Urothelium cell line (cell line): ENCODE data around the gene GLI3.

Experiments
- DNase-seq: peaks from one replicate; pipeline ENCODE4 v3.0.0; 2011; ENCODE audit warnings: low spot score, mixed read lengths
- FAIRE-seq: peaks from 2 replicates; lab custom pipeline; 2011; peaks lifted over from hg19 to GRCh38; lab: Jason Lieb, UNC

Gene GLI3

DNA sequence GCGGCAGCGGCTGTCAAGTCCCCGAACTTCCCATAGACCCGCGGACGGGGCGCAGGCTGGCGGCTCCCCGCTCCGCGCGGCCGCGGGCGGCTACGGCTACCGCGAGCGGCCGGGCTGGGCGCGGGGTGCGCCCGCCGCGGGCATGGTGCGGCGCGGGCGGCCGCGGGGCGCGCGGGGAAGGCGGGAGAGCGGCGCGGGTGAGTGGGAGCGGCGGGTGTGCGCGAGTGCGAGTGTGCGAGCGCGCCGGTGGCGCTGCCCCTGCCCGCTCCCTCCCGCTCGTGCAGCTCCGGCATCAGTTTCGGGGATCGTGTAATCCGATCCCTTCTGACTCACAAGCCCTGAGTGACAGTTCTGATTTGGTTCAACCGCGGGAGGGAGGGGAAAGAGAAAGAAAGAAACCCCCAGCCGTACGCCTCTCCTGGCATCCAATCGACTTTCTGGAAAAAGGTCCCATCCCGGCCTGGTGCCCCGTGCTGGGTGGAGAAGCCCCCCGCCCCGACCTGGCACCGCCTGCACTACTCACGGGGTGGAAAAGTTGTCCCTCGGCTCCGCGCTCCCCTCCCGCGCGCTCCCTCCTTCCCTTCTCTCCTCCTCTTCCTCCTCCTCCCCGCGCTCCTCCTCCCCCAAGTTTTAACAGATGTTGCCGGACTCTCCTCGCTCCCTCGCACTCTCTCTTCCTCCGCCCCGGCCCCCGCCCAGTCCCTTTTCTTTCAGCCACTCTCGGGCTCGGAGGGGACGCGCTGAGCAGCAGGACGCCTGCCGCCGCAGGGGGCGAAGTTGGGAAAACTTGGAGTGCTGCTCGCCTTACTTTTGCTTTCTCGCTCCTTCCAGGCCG is at the start of gene GLI3:
GLI3 (minus strand) TSS at position 234 of the 835 bp plus-strand sequence. CDS start 13,956 bp downstream, outside the sequence.
- DNase-seq: peak; percentile 94
- FAIRE-seq: peak; percentile 97

DNA sequence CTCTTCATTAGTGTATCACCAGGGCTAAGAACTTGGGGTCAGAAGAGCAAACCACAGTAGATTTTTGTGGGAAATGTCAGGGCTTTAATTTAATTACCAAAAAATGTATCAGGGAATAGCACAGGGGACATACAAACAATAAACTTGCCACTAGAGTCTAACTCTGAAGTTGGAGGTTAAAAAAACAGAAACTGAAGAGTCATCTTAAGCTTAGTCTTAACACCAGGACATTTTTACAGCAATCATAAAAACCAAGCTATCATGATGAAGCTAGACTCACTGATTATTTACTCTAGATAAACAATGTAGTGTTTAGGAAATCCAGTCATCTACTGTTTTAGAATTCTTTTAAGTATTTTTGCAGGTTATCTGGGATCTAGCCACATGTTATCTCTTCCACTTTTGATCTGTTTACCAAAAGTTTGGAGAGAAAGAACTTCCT is 48.4 kb upstream of the GLI3 start:
- FAIRE-seq (no peak), DNase-seq (no peak)

DNA sequence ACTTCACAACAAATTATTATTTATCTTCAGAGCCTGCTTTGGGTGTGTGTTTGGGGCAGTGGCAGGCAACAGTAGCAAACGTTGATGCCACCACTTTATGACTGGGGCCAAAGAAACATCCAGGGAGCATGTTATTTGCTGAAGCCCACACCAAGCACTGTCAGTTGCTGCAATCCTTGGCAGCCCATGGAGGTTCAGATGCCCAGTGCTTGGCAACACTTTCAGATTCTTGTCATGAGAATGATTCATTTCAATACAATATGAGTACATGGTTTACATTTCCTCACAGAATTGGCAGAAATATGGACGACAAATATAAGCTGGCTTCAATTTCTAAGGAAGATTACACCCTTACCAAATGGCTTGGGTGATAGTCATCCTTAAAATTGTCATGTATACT is 46.5 kb upstream of the GLI3 start:
- FAIRE-seq (no peak), DNase-seq (no peak)

DNA sequence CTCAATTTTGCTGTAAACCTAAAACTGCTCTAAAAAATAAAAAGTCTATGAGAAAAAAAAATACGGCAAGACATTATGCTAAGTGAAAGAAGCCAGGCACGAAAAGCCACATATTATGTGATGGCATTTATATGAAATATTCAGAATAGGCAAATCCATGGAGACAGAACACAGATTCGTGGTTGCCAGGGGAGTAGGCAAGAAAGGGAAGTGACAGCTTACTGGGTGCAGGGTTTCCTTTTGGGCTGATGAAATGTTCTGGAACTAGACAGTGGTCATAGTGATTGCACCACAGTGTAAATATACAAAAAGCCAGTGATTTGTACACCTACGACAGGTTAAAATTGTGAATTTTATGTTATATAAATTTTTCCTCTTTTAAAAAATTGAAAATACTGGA is 41.3 kb upstream of the GLI3 start:
- DNase-seq: no peak
- FAIRE-seq: no peak

DNA sequence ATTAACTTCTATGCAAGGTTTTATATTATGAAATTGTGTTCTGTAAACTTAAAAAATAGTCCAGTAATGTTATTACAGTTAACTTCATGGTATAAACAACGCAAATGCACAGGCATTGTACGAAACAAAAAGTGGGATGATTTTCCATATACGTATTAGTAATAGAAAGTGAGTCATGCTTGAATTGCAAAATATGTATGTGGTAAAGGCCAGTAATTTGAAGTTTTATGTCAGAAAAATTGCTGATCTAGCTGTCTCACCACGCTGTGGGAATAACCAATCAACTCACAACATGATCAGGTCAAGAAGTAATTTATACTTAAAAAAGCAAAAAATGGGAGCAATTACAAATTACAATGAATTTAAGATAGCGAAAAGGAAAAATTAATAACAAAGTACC is 37.0 kb upstream of the GLI3 start:
- no peak for FAIRE-seq
- DNase-seq: no peak

- DNase-seq (peak; percentile 44), FAIRE-seq (peak; percentile 86)
Observed at GRCh38 chr7:42272793-42273665, 36.0 kb upstream of the GLI3 start.

DNA sequence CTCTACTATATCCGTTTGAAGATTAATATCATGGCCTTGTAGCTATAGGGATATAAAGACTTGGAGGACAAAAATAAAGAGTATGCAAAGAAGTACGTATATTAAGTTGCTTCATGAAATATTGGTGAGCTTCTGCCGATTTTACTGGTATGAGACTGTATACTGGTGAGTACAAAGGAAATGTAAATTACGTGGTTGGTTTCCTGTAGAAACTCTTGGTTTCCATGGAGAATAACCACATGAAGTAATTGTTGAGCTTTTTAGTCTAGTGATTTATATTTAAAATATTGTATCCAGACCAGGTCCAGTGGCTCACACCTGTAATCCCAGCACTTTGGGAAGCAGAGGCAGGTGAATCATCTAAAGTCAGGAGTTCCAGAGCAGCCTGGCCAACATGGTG is 32.2 kb upstream of the GLI3 start:
- FAIRE-seq: no peak
- DNase-seq: no peak

DNA sequence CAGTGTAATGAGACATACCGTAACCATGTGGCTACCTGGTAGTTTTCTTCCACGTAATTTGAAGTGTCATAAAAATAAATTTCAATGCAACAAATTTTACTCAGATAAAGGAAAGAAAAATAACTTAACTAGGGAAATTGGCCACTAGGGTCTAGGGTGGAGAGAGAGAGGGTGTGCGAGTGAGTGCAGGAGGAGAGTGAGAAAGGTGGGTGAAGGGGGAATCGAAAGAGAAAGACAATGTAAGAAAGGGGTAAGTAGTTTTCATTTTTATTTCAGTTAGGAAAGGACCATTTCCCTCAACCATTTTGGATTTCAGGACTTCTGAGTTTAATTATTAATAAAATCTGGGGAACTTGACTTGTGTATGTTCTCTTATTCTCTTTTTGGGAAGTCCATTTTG is 27.7 kb upstream of the GLI3 start:
- no peak for DNase-seq
- FAIRE-seq: no peak

DNA sequence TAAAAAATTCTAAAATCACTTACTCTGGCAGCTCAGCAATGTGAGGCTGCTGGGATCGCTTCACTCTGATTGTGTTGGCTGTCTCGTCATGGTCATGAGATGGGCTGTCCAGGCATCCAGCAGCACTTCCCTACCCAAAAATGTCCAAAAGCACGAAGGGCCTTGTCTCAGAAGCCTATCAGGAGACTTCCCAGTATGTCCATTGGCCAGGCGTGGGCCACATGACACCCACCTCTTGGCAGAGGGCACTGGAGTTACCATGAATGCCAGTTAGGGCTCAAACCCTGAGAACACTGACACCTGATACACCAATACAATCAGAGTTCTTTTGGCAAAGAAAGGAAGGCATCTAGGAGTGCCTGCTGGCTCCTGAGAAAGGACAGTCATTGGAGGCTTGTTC is 27.0 kb upstream of the GLI3 start:
- DNase-seq: no peak
- FAIRE-seq: no peak

DNA sequence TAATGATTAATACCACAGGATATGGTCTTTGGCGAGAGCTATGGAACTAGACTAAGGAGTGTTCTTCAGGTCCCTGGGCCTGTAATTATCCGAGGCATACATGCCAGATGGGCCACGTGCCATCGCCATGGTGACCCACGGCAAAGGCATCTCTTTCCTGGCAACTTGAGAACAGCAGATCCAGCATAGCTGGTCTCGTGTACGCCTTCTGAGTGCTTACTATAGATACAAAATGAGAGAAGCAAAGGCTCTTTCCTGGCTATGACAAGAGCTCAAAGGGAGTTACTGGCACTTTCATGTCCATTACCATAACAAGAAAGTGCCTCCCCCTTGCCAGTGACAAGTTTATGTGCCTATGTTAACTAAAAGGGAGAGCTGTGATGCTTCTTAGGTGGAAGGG is 26.0 kb upstream of the GLI3 start:
- DNase-seq (peak; percentile 44), FAIRE-seq (no peak)

DNA sequence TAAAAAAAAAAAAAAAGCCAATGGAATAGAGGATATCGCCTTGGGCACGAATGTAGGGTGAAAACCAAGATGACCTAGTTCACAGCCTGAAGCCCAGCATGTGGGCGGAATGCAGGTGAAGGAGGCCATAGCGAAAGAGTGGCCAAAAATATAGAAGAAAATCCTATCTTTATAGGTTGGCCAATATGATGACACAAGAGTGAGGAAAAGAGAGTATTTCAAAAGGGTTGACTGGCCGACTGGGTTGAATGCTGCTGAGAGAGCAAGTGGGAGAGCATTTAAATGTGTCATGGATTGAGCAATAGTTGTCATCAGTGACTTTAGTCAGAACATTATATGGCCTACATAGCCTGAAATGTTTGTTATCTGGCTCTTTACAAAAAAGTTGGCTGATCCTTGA is 17.2 kb upstream of the GLI3 start:
- FAIRE-seq: no peak

DNA sequence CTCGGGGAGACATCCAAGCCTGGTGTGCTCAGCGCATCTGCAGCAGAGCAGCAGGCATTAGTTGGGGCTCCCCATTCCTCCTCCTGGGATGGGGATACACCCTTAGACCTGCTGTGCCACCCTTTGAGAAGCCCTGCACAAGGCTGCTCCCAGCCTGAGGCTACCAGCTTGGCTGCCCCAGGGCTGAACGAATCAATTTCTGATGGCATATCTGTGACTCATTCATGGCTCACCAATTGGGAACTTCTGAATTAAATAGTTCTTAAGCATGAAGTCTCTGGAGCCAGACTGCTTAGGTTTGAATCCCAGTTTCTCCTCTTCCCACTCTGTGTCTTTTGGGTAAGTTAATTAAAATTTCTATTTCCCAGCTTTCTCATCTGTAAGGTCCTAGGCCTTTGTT is 16.3 kb upstream of the GLI3 start:
- DNase-seq: no peak
- FAIRE-seq: peak; percentile 35

More for the DNA sequence above, 17.2 kb upstream of the GLI3 start:
- DNase-seq: no peak

DNA sequence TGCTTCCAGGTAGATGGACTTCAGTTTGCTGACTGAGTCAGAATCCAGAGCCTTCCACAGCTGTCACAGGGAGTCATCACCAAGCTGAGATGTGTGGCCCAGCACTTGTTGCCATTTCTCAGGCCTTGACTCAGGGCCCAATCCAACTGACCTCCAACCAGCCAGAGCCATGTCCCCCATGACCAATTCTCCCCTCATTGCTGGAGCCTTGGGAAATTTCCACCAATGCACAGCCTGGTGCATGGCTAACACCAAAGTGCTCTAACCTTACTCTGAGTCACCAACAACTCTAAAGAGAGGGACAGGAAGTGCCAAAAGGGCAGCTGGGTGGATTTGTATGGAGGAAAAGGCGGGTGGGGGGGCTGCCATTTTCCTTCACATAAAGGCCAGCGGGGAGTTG is 13.4 kb upstream of the GLI3 start:
- DNase-seq (no peak), FAIRE-seq (no peak)

- FAIRE-seq (no peak), DNase-seq (no peak)
Observed at GRCh38 chr7:42248579-42248978, 11.6 kb upstream of the GLI3 start.

- peak; percentile 77 for DNase-seq
- FAIRE-seq: peak; percentile 72
Observed at GRCh38 chr7:42247301-42247700, 10.3 kb upstream of the GLI3 start.

DNA sequence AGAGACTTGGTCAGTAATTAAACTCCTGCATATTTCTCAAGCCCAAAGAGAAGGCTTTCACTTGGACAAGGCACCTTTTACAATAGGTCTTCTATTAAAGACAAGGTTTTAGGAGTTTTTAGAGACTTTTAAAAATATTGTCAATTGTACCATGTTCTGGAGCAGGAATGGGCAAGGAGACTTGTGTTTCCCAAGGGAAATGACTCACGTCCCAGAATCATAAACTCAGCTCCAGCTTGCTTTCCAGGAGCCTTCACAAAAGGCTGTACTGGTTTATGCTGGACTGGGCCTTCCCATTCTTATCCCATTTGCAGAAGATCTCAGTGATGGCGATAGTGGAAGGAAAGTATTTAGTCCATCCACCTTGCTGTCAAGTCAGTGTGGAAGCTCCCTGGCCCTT is 7.8 kb upstream of the GLI3 start:
- FAIRE-seq: no peak
- peak; percentile 65 for DNase-seq

DNA sequence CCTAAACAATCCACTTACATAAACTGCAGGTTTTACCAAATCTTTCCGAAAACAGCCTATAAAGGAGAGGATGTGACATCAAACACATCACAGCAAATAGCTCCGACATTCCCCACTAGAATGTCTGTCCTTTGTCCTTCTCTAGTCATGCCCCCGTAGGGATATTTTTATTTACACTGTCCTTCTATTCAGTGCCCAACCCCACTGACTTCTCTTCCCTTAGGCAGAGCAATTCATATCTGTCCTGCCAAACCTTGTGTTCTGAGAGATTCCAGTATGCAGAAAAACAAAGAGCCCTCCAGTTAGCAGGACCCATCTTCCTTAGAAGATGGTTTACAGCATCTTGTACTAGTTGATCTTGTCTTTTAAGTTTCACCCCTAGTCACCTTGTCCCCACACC is 5.4 kb upstream of the GLI3 start:
- FAIRE-seq (no peak), DNase-seq (no peak)

GRCh38 chr7:42241424-42241823 is 4.4 kb upstream of the GLI3 start:
- peak; percentile 32 for FAIRE-seq
- DNase-seq: no peak

GRCh38 chr7:42240416-42240815 is 3.4 kb upstream of the GLI3 start:
- DNase-seq: no peak
- FAIRE-seq: no peak

GRCh38 chr7:42238709-42239366 is 1.8 kb upstream of the GLI3 start:
- DNase-seq: peak; percentile 65

DNA sequence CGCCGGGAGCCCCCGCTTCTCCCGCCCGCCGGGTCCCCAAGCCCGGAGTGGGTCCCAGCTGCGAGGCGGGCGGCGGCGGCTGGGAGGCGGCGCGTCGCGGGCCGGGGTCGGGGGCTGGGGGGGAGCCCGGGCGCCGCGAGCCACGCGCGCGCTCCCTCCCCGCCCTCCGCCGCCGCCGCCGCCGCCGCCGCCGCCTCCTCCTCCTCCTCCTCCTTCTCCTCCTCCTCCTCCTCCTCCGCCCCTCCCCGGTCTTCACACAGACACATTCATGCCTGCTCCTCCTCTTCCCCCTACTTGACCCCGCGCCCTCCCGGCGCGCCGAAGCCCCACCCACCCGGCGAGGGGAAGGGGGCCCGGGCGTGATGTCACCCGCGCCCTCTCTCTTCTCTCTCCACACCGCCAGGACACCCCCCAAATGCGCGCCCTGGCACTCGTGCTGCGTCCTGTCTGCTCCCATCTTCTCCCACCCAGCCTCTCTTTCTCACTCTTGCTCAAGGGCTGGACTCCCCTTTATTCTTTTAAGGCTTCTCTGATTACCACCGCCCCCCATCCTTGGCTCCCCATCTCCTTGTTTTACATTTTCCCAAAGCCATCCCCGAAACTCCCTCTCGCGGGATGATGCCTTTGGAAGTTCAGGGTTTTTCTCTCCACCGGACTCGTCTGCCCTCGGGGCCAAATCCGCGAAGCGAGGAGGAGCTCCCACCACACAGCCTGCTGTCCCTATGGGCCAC is 967 bp upstream of the GLI3 start:
- DNase-seq: peak; percentile 89

More at GRCh38 chr7:42238709-42239366, 1.8 kb upstream of the GLI3 start:
- no peak for FAIRE-seq

More for the DNA sequence above, 967 bp upstream of the GLI3 start:
- peak; percentile 74 for FAIRE-seq
